Breast epithelium (tissue), 4 donors: Measurements from ENCODE around the gene DCUN1D1. TPM values are rescaled to one million over a fixed set of nuclear protein-coding genes. Genes with fewer than 3 reads are reported as not detected.
"Not testable (repeated sequence)": the region's sequence is repeated elsewhere in the genome, so short reads cannot be mapped to it uniquely, and the experiment has no call there.

Experiments used
- DNase-seq, 2 donors: peaks; one replicate each; pipeline ENCODE4 v3.0.0-alpha.2; 2019; ENCODE audit warnings: low spot score in 2 of 2
- H3K27ac ChIP-seq, 2 donors: fragments of 200-600 bp; sonication (generic) in 1 of 2; one replicate each; pipeline ENCODE4 v1.5.1; 2016 to 2019; ENCODE audit warnings: mild to moderate bottlenecking in 1 of 2
- H3K27me3 ChIP-seq, 2 donors: fragments of 200-600 bp; sonication (generic) in 1 of 2; one replicate each; pipeline versions ENCODE4 v1.5.1 to v1.6.0; 2017 to 2019; ENCODE audit warnings: control low read depth in 1 of 2, mild to moderate bottlenecking in 1 of 2
- H3K36me3 ChIP-seq: fragments of 200-600 bp; one replicate; pipeline ENCODE4 v1.5.1; 2019
- H3K4me1 ChIP-seq, 2 donors: fragments of 200-600 bp; sonication (generic); one replicate each; pipeline ENCODE4 v1.5.1; 2016 to 2019; ENCODE audit warnings: control low read depth in 1 of 2
- H3K4me3 ChIP-seq, 3 donors: fragments of 200-600 bp; sonication (generic); 1 replicate in 2 of 3; 2 replicates in 1 of 3; pipeline ENCODE4 v1.5.1; 2016 to 2019; ENCODE audit warnings: mild to moderate bottlenecking in 3 of 3, moderate library complexity in 2 of 3
- H3K9me3 ChIP-seq, 2 donors: fragments of 200-600 bp; sonication (generic) in 1 of 2; one replicate each; pipeline ENCODE4 v1.5.1; 2016 to 2019; ENCODE audit warnings: control low read depth in 1 of 2
- CTCF ChIP-seq, 3 donors: fragments of 450-650 bp; IDR thresholded peaks; one replicate each; pipeline ENCODE4 v1.5.1; 2016 to 2017; ENCODE audit warnings: antibody characterized with exemption in 3 of 3, mild to moderate bottlenecking in 3 of 3, moderate library complexity in 3 of 3
- POLR2A ChIP-seq: fragments of 450-650 bp; IDR thresholded peaks from one replicate; pipeline ENCODE4 v1.6.1; 2016; ENCODE audit warnings: antibody characterized with exemption, mild to moderate bottlenecking, moderate library complexity
- POLR2AphosphoS5 ChIP-seq, 3 donors: sonication (generic); formaldehyde crosslinking; IDR thresholded peaks; one replicate each; pipeline ENCODE4 v1.6.1; 2017; ENCODE audit warnings: antibody characterized with exemption in 3 of 3
- intact Hi-C: fragments of 100-400 bp; cut with DNase I; formaldehyde crosslinking; loops from one replicate; pipeline ENCODE4 v1.15.1; 2023; ENCODE audit warnings: low total_unique reads
- total RNA-seq, 3 donors: library from RNA; depleted of rRNA; stranded (reverse); fragments of >200 nt; gene quantifications; one replicate each; pipeline ENCODE4 v1.1.0, GENCODE V29; 2016

DCUN1D1 gene
- total RNA-seq, 3 donors from 2014 or later = 24.9 to 55.5 (median 32.1) TPM

- Histone ChIP-seq H3K27me3 (no peaks in the 10 kb centered on the region), H3K9me3 (no peaks in the 10 kb centered on the region), H3K4me3 (no peak overlapping the region), H3K36me3 (no peaks in the 10 kb centered on the region), H3K27ac (no peak overlapping the region), H3K4me1 (no peaks in the 10 kb centered on the region)
- TF ChIP-seq POLR2A (no peak), POLR2AphosphoS5 (IDR thresholded peaks at IDR 0.05) (no peak), CTCF (IDR thresholded peaks at IDR 0.05) (no peak)
- intact Hi-C loops = no loop called here
- no peak for DNase-seq
These were observed 28.0 kb upstream of the DCUN1D1 start for GRCh38 chr3:183008303-183008702.

GRCh38 chr3:183006396-183007002, 26.2 kb upstream of the DCUN1D1 start:
- Histone ChIP-seq H3K4me3 (no peak overlapping the region), H3K27ac (no peak overlapping the region), H3K4me1 (no peaks in the 10 kb centered on the region), H3K27me3 (no peaks in the 10 kb centered on the region), H3K36me3 (no peaks in the 10 kb centered on the region), H3K9me3 (no peaks in the 10 kb centered on the region)
- intact Hi-C loops = no loop called here
- DNase-seq = no peak
- TF ChIP-seq CTCF (IDR thresholded peaks at IDR 0.05) (no peak), POLR2A (no peak), POLR2AphosphoS5 (IDR thresholded peaks at IDR 0.05) (no peak)

- Histone ChIP-seq H3K4me1 (no peaks in the 10 kb centered on the region), H3K36me3 (no peaks in the 10 kb centered on the region), H3K4me3 (no peak overlapping the region), H3K27ac (no peak overlapping the region), H3K9me3 (peaks cover 0 to 8% of the 10 kb centered on the region in 2 donors), H3K27me3 (no peaks in the 10 kb centered on the region)
- DNase-seq = no peak
- TF ChIP-seq POLR2A (no peak), CTCF (IDR thresholded peaks at IDR 0.05) (no peak), POLR2AphosphoS5 (IDR thresholded peaks at IDR 0.05) (no peak)
- intact Hi-C loops = no loop called here
These were observed 19.4 kb upstream of the DCUN1D1 start for GRCh38 chr3:182999767-183000166.

GRCh38 chr3:182993486-182994201, 13.3 kb upstream of the DCUN1D1 start:
- H3K9me3 ChIP-seq = peaks cover 0 to 13% of the 10 kb centered on the region in 2 donors
- intact Hi-C loops, H3K27me3 ChIP-seq, H3K27ac ChIP-seq, H3K4me1 ChIP-seq, H3K36me3 ChIP-seq, DNase-seq, H3K4me3 ChIP-seq: not testable (repeated sequence)

- Histone ChIP-seq H3K27ac (no peak overlapping the region), H3K9me3 (peaks cover 0 to 4% of the 10 kb centered on the region in 2 donors), H3K4me3 (no peak overlapping the region), H3K27me3 (no peaks in the 10 kb centered on the region), H3K4me1 (no peaks in the 10 kb centered on the region), H3K36me3 (no peaks in the 10 kb centered on the region)
- TF ChIP-seq POLR2AphosphoS5 (IDR thresholded peaks at IDR 0.05) = no peak
- no peak for TF ChIP-seq POLR2A
- no peak for TF ChIP-seq CTCF (IDR thresholded peaks at IDR 0.05)
- intact Hi-C loops = loop anchor here (2.0 kb wide), 1 partner anchor 53 kb away; no protein-coding TSS in a partner anchor
- DNase-seq = no peak
These were observed 9.2 kb upstream of the DCUN1D1 start for GRCh38 chr3:182989566-182989965.
